ENCODE results near the gene CDH24. TPM values are rescaled to one million over a fixed set of nuclear protein-coding genes. Genes with fewer than 3 reads are reported as not detected.

The CDH24 gene
- polyA plus RNA-seq, 1 donor (not counting 4 experiments of a cell fraction or from before 2014, with no cell fraction given): 3.9 TPM

DNA sequence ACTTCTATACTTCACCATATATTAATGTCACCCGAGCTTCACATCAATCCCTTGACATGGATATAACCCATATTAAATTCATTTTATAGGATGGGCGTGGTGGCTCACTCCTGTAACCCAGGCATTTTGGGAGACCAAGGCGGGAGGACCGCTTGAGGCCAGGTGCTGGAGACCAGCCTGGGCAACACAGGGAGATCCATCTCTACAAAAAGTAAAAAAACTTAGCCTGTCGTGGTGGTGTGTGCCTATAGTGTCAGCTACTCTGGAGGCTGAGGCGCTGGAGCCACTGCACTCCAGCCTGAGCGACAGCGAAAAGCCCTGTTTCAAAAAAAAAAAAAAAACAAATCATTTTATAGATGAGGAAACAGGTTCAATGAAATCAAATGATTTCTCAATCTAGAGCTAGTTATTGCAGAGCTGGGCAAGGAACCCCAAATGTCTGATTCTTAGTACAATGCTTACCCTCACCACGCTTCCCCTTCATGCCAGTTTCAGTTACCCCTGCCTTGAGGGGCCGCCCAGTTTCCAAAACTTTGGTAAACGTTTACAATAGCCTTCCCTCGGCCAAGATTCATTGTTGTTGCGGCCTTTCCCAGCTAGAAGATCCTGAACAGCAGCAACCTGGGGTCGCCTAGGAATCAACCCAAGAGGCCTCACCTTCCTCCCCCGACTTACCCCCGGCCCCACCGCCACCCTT is 23.4 kb downstream of the CDH24 start:
- H3K9me3 ChIP-seq (ENCODE audit: control insufficient read depth, low read depth, low read length): no peaks in the 10 kb centered on the region
- no peak for FAIRE-seq
- peak overlapping the region; percentile 96 to 98 (median 98) for H3K4me3 ChIP-seq (ENCODE audit: control insufficient read depth in 2 of 3, extremely low read depth in 1 of 3, insufficient read depth in 2 of 3, low read depth in 1 of 3, low read length in 3 of 3)
- no peaks in the 10 kb centered on the region for H4K20me1 ChIP-seq (ENCODE audit: control insufficient read depth, extremely low read depth, insufficient read depth, low read length)
- DNase-seq (ENCODE audit: low read depth, low spot score): no peak
- H3K27ac ChIP-seq (ENCODE audit: control insufficient read depth, insufficient read depth, low read length): peak overlapping the region; percentile 100
- peaks cover 34% of the 10 kb centered on the region for H3K79me2 ChIP-seq (ENCODE audit: control insufficient read depth, insufficient read depth, low read length)
- no peak for TF ChIP-seq EZH2 (IDR thresholded peaks at IDR 0.05; ENCODE audit: low read length)
- TF ChIP-seq, protein P1, sequence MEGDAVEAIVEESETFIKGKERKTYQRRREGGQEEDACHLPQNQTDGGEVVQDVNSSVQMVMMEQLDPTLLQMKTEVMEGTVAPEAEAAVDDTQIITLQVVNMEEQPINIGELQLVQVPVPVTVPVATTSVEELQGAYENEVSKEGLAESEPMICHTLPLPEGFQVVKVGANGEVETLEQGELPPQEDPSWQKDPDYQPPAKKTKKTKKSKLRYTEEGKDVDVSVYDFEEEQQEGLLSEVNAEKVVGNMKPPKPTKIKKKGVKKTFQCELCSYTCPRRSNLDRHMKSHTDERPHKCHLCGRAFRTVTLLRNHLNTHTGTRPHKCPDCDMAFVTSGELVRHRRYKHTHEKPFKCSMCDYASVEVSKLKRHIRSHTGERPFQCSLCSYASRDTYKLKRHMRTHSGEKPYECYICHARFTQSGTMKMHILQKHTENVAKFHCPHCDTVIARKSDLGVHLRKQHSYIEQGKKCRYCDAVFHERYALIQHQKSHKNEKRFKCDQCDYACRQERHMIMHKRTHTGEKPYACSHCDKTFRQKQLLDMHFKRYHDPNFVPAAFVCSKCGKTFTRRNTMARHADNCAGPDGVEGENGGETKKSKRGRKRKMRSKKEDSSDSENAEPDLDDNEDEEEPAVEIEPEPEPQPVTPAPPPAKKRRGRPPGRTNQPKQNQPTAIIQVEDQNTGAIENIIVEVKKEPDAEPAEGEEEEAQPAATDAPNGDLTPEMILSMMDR (optimal IDR thresholded peaks at IDR 0.05 in 1 of 3, IDR thresholded peaks at IDR 0.05 in 1 of 3, conservative IDR thresholded peaks at IDR 0.05 in 1 of 3; ENCODE audit: extremely low read depth in 1 of 3, insufficient read depth in 2 of 3, low read length in 3 of 3): no peak
- H3K4me1 ChIP-seq (ENCODE audit: control insufficient read depth, extremely low read depth, insufficient read depth, low read length): peaks cover 10% of the 10 kb centered on the region
- H3K36me3 ChIP-seq (ENCODE audit: control insufficient read depth in 2 of 2, extremely low read depth in 1 of 2, insufficient read depth in 2 of 2, low read length in 2 of 2): peaks cover 6 to 7% of the 10 kb centered on the region in 2 experiments
- H3K27me3 ChIP-seq (ENCODE audit: control insufficient read depth, extremely low read depth, insufficient read depth, low read length): no peaks in the 10 kb centered on the region
- H3K9ac ChIP-seq (ENCODE audit: control insufficient read depth, extremely low read depth, insufficient read depth, low read length): peak overlapping the region; percentile 98
- H3K9me1 ChIP-seq (ENCODE audit: control insufficient read depth, extremely low read depth, insufficient read depth, low read length): no peaks in the 10 kb centered on the region
- dilution Hi-C loops (cut with MboI; ENCODE audit: extremely low pct_ligation_motif_present, low sequenced_read_pairs): no loop called here
- H2AFZ ChIP-seq (ENCODE audit: control insufficient read depth, low read length): peak overlapping the region; percentile 91
- peak overlapping the region; percentile 83 for H3K4me2 ChIP-seq (ENCODE audit: control insufficient read depth, extremely low read depth, insufficient read depth, low read depth, low read length)

DNA sequence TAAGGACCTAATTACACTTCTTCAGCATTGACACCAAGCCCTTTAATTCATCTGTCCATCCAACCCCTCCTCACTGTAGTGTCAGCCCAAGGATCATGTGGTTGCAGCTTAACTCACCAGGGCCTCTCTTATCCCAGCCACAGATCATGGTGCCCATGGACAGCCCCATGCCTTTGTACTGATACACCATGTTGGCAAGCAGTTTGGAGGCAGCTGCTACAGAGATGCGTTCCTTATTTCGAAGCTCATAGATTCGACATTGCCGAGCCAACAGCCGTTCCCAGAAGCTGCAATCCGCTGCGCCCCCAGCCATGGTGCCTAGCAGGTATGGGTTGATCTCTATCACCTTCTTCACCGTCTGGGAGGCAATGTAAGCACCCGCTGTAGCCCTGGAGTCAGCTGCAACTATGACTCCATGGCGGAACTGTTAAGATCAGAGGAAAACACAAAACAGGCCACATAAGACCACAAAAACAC is 24.0 kb downstream of the CDH24 start:
- Histone ChIP-seq H3K36me3 (ENCODE audit: control insufficient read depth in 2 of 2, extremely low read depth in 1 of 2, insufficient read depth in 2 of 2, low read length in 2 of 2) (peaks cover 6 to 10% of the 10 kb centered on the region in 2 experiments), H3K79me2 (ENCODE audit: control insufficient read depth, insufficient read depth, low read length) (peaks cover 38% of the 10 kb centered on the region), H3K9ac (ENCODE audit: control insufficient read depth, extremely low read depth, insufficient read depth, low read length) (peak overlapping the region; percentile 98), H3K4me1 (ENCODE audit: control insufficient read depth, extremely low read depth, insufficient read depth, low read length) (peaks cover 10% of the 10 kb centered on the region), H3K9me3 (ENCODE audit: control insufficient read depth, low read depth, low read length) (no peaks in the 10 kb centered on the region), H4K20me1 (ENCODE audit: control insufficient read depth, extremely low read depth, insufficient read depth, low read length) (no peaks in the 10 kb centered on the region), H3K4me3 (ENCODE audit: control insufficient read depth in 2 of 3, extremely low read depth in 1 of 3, insufficient read depth in 2 of 3, low read depth in 1 of 3, low read length in 3 of 3) (peak overlapping the region; percentile 96 to 98 (median 98)), H3K4me2 (ENCODE audit: control insufficient read depth, extremely low read depth, insufficient read depth, low read depth, low read length) (peak overlapping the region; percentile 83), H3K9me1 (ENCODE audit: control insufficient read depth, extremely low read depth, insufficient read depth, low read length) (no peaks in the 10 kb centered on the region), H2AFZ (ENCODE audit: control insufficient read depth, low read length) (no peak overlapping the region), H3K27ac (ENCODE audit: control insufficient read depth, insufficient read depth, low read length) (no peak overlapping the region), H3K27me3 (ENCODE audit: control insufficient read depth, extremely low read depth, insufficient read depth, low read length) (no peaks in the 10 kb centered on the region)
- dilution Hi-C loops (cut with MboI; ENCODE audit: extremely low pct_ligation_motif_present, low sequenced_read_pairs): no loop called here
- TF ChIP-seq EZH2 (IDR thresholded peaks at IDR 0.05; ENCODE audit: low read length): no peak
- TF ChIP-seq, protein P1 (optimal IDR thresholded peaks at IDR 0.05 in 1 of 3, IDR thresholded peaks at IDR 0.05 in 1 of 3, conservative IDR thresholded peaks at IDR 0.05 in 1 of 3; ENCODE audit: extremely low read depth in 1 of 3, insufficient read depth in 2 of 3, low read length in 3 of 3): no peak
- DNase-seq (ENCODE audit: low read depth, low spot score) (no peak), FAIRE-seq (no peak)
